ENCODE data around the gene LPAR1.

Gene LPAR1

DNA sequence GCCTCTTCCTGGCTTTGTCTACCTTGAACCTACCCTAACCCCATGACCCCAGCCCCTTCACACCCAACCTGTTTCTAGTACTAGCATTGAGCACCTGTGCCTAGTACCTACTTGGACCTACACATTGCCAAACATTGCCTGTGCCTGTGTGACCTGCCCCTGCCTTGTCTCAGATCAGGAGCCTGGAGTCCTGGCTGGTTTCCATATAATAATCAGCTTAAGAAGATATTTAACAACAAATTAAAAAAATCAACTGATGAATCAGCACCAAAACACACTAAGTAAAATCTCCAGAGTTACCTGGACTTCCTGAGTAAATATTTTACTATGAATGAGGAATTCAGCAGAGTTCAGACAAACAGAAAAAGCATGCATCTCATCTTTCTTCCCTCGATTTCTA lies 17.7 kb downstream of the LPAR1 start:
- Histone ChIP-seq H3K9ac (ENCODE audit: low read length) (no peak overlapping the region), H3K23ac (ENCODE audit: low read length in 2 of 2) (no peak overlapping the region), H2BK120ac (ENCODE audit: low read depth, low read length) (no peak overlapping the region), H2AK5ac (ENCODE audit: low read length, severe bottlenecking) (peak overlapping the region; percentile 8), H2BK12ac (ENCODE audit: low read length in 2 of 2) (no peak overlapping the region), H4K91ac (ENCODE audit: low read length) (no peak overlapping the region), H3K36me3 (ENCODE audit: control insufficient read depth in 1 of 2, insufficient read depth in 2 of 2, low read depth in 1 of 2, low read length in 2 of 2) (peaks cover 0 to 8% of the 10 kb centered on the region in 2 experiments), H4K8ac (ENCODE audit: low read length) (peak overlapping the region; percentile 7), H3K4me2 (ENCODE audit: low read length, poor library complexity, severe bottlenecking) (no peak overlapping the region), H3K4ac (ENCODE audit: low read depth in 1 of 2, low read length in 2 of 2) (no peak overlapping the region), H3K4me3 (ENCODE audit: insufficient read depth in 1 of 2, low read depth in 1 of 2, low read length in 2 of 2) (no peak overlapping the region), H3K27ac (ENCODE audit: low read length, poor library complexity, severe bottlenecking) (no peak overlapping the region), H2AFZ (ENCODE audit: low read depth, low read length) (no peak overlapping the region), H2BK5ac (ENCODE audit: low read depth, low read length, poor library complexity, severe bottlenecking) (no peak overlapping the region), H3K14ac (ENCODE audit: low read length in 2 of 2) (no peak overlapping the region), H3K18ac (ENCODE audit: low read depth in 1 of 2, low read length in 2 of 2) (no peak overlapping the region), H2BK15ac (ENCODE audit: low read depth, poor library complexity, severe bottlenecking) (no peak overlapping the region), H3K27me3 (ENCODE audit: control insufficient read depth in 1 of 2, insufficient read depth in 1 of 2, low read length in 2 of 2) (no peaks in the 10 kb centered on the region), H3K4me1 (ENCODE audit: control insufficient read depth, insufficient read depth, low read depth, low read length) (peaks cover 4% of the 10 kb centered on the region), H3K9me3 (ENCODE audit: control insufficient read depth, low read length) (no peaks in the 10 kb centered on the region), H3K79me1 (replicated peaks; ENCODE audit: low read length, poor library complexity, severe bottlenecking) (peaks cover 7% of the 10 kb centered on the region)
- WGBS, result no CpG with 5 or more reads among the region's 1 CpG
- no peak for DNase-seq

DNA sequence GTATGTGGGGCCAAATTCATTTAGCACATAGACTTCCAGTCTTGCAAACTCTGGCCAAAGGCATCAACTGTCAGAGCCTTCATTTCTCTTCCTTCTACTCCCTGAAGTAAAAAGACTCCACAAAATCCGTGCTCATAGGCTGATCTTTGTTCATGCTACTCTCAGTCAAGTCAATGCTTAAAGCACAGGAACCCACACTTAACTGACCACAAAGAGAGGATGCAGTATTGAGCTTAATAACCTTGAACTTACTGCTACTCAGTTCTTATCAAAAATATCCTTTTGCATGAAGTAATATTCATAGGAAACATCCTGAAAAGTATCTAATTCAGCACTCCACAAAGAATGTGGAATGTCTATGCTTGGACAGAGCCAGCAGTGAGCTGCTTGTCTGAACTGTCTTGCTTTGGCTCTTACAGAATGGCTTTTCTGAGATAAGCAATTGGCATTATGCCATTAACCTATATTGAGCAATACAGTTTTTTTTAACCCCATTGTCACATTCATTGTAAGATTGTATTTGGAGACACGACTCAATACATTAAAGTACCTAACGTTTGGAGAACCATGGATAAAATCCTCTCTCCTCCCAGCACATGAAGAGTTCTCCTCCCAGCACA lies 21.7 kb downstream of the LPAR1 start:
- Histone ChIP-seq H2BK120ac (ENCODE audit: low read depth, low read length) (no peak overlapping the region), H3K4me3 (ENCODE audit: insufficient read depth in 1 of 2, low read depth in 1 of 2, low read length in 2 of 2) (no peak overlapping the region), H2AK5ac (ENCODE audit: low read length, severe bottlenecking) (no peak overlapping the region), H3K4me1 (ENCODE audit: control insufficient read depth, insufficient read depth, low read depth, low read length) (peaks cover 5% of the 10 kb centered on the region), H2BK15ac (ENCODE audit: low read depth, poor library complexity, severe bottlenecking) (no peak overlapping the region), H3K18ac (ENCODE audit: low read depth in 1 of 2, low read length in 2 of 2) (peak overlapping the region in 1 of 2 experiments; percentile 11), H4K91ac (ENCODE audit: low read length) (no peak overlapping the region), H2BK12ac (ENCODE audit: low read length in 2 of 2) (no peak overlapping the region), H3K4me2 (ENCODE audit: low read length, poor library complexity, severe bottlenecking) (no peak overlapping the region), H3K4ac (ENCODE audit: low read depth in 1 of 2, low read length in 2 of 2) (no peak overlapping the region), H3K36me3 (ENCODE audit: control insufficient read depth in 1 of 2, insufficient read depth in 2 of 2, low read depth in 1 of 2, low read length in 2 of 2) (peaks cover 0 to 3% of the 10 kb centered on the region in 2 experiments), H3K14ac (ENCODE audit: low read length in 2 of 2) (no peak overlapping the region), H3K79me1 (replicated peaks; ENCODE audit: low read length, poor library complexity, severe bottlenecking) (peaks cover 12% of the 10 kb centered on the region), H2AFZ (ENCODE audit: low read depth, low read length) (no peak overlapping the region), H3K27me3 (ENCODE audit: control insufficient read depth in 1 of 2, insufficient read depth in 1 of 2, low read length in 2 of 2) (no peaks in the 10 kb centered on the region), H3K9me3 (ENCODE audit: control insufficient read depth, low read length) (no peaks in the 10 kb centered on the region), H3K9ac (ENCODE audit: low read length) (no peak overlapping the region), H4K8ac (ENCODE audit: low read length) (no peak overlapping the region), H2BK5ac (ENCODE audit: low read depth, low read length, poor library complexity, severe bottlenecking) (no peak overlapping the region), H3K23ac (ENCODE audit: low read length in 2 of 2) (no peak overlapping the region), H3K27ac (ENCODE audit: low read length, poor library complexity, severe bottlenecking) (no peak overlapping the region)
- 66% methylated on average over 3 of the region's 3 CpGs for WGBS
- DNase-seq, result peak; percentile 71

DNA sequence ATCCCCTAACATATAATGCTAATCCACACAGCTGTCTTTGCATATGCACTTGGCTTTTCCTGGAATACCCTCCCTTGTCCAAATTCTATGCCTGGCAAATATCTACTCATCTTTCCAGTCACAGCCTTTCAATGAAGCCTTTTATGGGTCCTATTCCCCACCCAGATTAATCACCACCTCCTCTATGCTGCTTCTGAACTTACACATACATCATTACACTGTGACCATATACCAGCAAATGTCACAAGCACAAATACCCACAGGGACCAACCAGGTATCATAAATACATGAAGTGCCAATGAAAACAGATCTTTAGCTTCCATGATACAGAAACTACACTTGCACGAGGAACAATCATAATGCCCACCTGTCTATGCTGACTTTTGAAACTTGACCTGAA lies 22.3 kb downstream of the LPAR1 start:
- no peak overlapping the region for H3K4ac ChIP-seq (ENCODE audit: low read depth in 1 of 2, low read length in 2 of 2)
- no peaks in the 10 kb centered on the region for H3K27me3 ChIP-seq (ENCODE audit: control insufficient read depth in 1 of 2, insufficient read depth in 1 of 2, low read length in 2 of 2)
- peaks cover 5% of the 10 kb centered on the region for H3K4me1 ChIP-seq (ENCODE audit: control insufficient read depth, insufficient read depth, low read depth, low read length)
- H2BK15ac ChIP-seq (ENCODE audit: low read depth, poor library complexity, severe bottlenecking), result no peak overlapping the region
- H3K9me3 ChIP-seq (ENCODE audit: control insufficient read depth, low read length), result no peaks in the 10 kb centered on the region
- H3K27ac ChIP-seq (ENCODE audit: low read length, poor library complexity, severe bottlenecking), result no peak overlapping the region
- WGBS, result 98% methylated on average over 1 of the region's 1 CpG
- H4K8ac ChIP-seq (ENCODE audit: low read length), result no peak overlapping the region
- H2BK120ac ChIP-seq (ENCODE audit: low read depth, low read length), result no peak overlapping the region
- DNase-seq, result no peak
- H2AFZ ChIP-seq (ENCODE audit: low read depth, low read length), result no peak overlapping the region
- no peak overlapping the region for H3K23ac ChIP-seq (ENCODE audit: low read length in 2 of 2)
- H2BK12ac ChIP-seq (ENCODE audit: low read length in 2 of 2), result no peak overlapping the region
- H3K9ac ChIP-seq (ENCODE audit: low read length), result no peak overlapping the region
- no peak overlapping the region for H4K91ac ChIP-seq (ENCODE audit: low read length)
- H3K36me3 ChIP-seq (ENCODE audit: control insufficient read depth in 1 of 2, insufficient read depth in 2 of 2, low read depth in 1 of 2, low read length in 2 of 2), result no peaks in the 10 kb centered on the region
- H2BK5ac ChIP-seq (ENCODE audit: low read depth, low read length, poor library complexity, severe bottlenecking), result no peak overlapping the region
- H3K79me1 ChIP-seq (replicated peaks; ENCODE audit: low read length, poor library complexity, severe bottlenecking), result peaks cover 12% of the 10 kb centered on the region
- no peak overlapping the region for H3K14ac ChIP-seq (ENCODE audit: low read length in 2 of 2)
- no peak overlapping the region for H3K4me2 ChIP-seq (ENCODE audit: low read length, poor library complexity, severe bottlenecking)
- no peak overlapping the region for H3K4me3 ChIP-seq (ENCODE audit: insufficient read depth in 1 of 2, low read depth in 1 of 2, low read length in 2 of 2)
- H3K18ac ChIP-seq (ENCODE audit: low read depth in 1 of 2, low read length in 2 of 2), result no peak overlapping the region
- no peak overlapping the region for H2AK5ac ChIP-seq (ENCODE audit: low read length, severe bottlenecking)

DNA sequence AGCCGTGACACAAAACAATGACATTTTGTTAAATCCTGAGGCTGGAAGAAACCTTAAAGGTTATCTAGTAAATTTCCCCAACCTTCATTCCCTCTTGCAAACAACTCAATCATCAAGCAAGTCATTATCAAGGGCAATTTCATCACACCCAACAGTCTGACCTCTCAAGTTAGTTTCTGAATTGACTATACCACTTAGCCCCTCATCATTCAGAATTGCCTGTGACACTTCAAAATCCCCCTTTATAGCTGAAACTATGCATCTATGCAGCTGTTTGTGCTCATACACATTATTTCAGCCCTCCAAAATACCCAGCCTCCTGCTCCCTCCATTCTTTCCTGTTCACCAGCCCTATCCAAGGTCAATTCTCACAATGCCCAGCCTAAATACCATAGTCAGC lies 24.6 kb downstream of the LPAR1 start:
- peaks cover 0 to 6% of the 10 kb centered on the region in 2 experiments for H3K36me3 ChIP-seq (ENCODE audit: control insufficient read depth in 1 of 2, insufficient read depth in 2 of 2, low read depth in 1 of 2, low read length in 2 of 2)
- no peak for DNase-seq
- no peak overlapping the region for H3K4ac ChIP-seq (ENCODE audit: low read depth in 1 of 2, low read length in 2 of 2)
- H3K4me1 ChIP-seq (ENCODE audit: control insufficient read depth, insufficient read depth, low read depth, low read length), result peaks cover 3% of the 10 kb centered on the region
- H2BK15ac ChIP-seq (ENCODE audit: low read depth, poor library complexity, severe bottlenecking), result no peak overlapping the region
- H3K27ac ChIP-seq (ENCODE audit: low read length, poor library complexity, severe bottlenecking), result no peak overlapping the region
- no peak overlapping the region for H3K23ac ChIP-seq (ENCODE audit: low read length in 2 of 2)
- WGBS, result 92% methylated on average over 1 of the region's 1 CpG
- no peaks in the 10 kb centered on the region for H3K9me3 ChIP-seq (ENCODE audit: control insufficient read depth, low read length)
- no peak overlapping the region for H3K4me2 ChIP-seq (ENCODE audit: low read length, poor library complexity, severe bottlenecking)
- peaks cover 12% of the 10 kb centered on the region for H3K79me1 ChIP-seq (replicated peaks; ENCODE audit: low read length, poor library complexity, severe bottlenecking)
- no peak overlapping the region for H3K4me3 ChIP-seq (ENCODE audit: insufficient read depth in 1 of 2, low read depth in 1 of 2, low read length in 2 of 2)
- no peak overlapping the region for H2AFZ ChIP-seq (ENCODE audit: low read depth, low read length)
- H2BK5ac ChIP-seq (ENCODE audit: low read depth, low read length, poor library complexity, severe bottlenecking), result no peak overlapping the region
- H4K91ac ChIP-seq (ENCODE audit: low read length), result no peak overlapping the region
- no peak overlapping the region for H2BK120ac ChIP-seq (ENCODE audit: low read depth, low read length)
- no peak overlapping the region for H3K14ac ChIP-seq (ENCODE audit: low read length in 2 of 2)
- H2AK5ac ChIP-seq (ENCODE audit: low read length, severe bottlenecking), result no peak overlapping the region
- peak overlapping the region in 1 of 2 experiments; percentile 4 for H3K18ac ChIP-seq (ENCODE audit: low read depth in 1 of 2, low read length in 2 of 2)
- H4K8ac ChIP-seq (ENCODE audit: low read length), result no peak overlapping the region
- H3K27me3 ChIP-seq (ENCODE audit: control insufficient read depth in 1 of 2, insufficient read depth in 1 of 2, low read length in 2 of 2), result no peaks in the 10 kb centered on the region
- H2BK12ac ChIP-seq (ENCODE audit: low read length in 2 of 2), result peak overlapping the region in 1 of 2 experiments; percentile 21
- H3K9ac ChIP-seq (ENCODE audit: low read length), result no peak overlapping the region

All from mesenchymal stem cell (in vitro differentiated cells and primary cell).